IPS-18a (cell line): Measurements from ENCODE around the gene OR6S1.
A peak's percentile ranks its signal among the peaks of the same experiment; 100 is the strongest.
"Not testable (repeated sequence)": the region's sequence is repeated elsewhere in the genome, so short reads cannot be mapped to it uniquely, and the experiment has no call there.

Experiments
- H3K27ac ChIP-seq: one replicate; pipeline ENCODE4 v1.5.1; 2013; ENCODE audit warnings: low read length
- H3K27me3 ChIP-seq: one replicate; pipeline ENCODE4 v1.6.1; 2013; ENCODE audit warnings: mild to moderate bottlenecking, low read length; ENCODE audit not compliant: control insufficient read depth, insufficient read depth
- H3K36me3 ChIP-seq: one replicate; pipeline ENCODE4 v1.6.1; 2013; ENCODE audit warnings: low read depth, low read length; ENCODE audit not compliant: control insufficient read depth
- H3K4me1 ChIP-seq: one replicate; pipeline ENCODE4 v1.6.1; 2013; ENCODE audit warnings: low read depth, low read length; ENCODE audit not compliant: control insufficient read depth
- H3K4me3 ChIP-seq: one replicate; pipeline ENCODE4 v1.5.1; 2013; ENCODE audit warnings: low read length
- H3K9ac ChIP-seq: one replicate; pipeline ENCODE4 v1.6.1; 2013; ENCODE audit warnings: mild to moderate bottlenecking, low read length, moderate library complexity
- H3K9me3 ChIP-seq: one replicate; pipeline ENCODE4 v1.6.1; 2013; ENCODE audit warnings: low read depth, low read length; ENCODE audit not compliant: control insufficient read depth

OR6S1 gene

GRCh38 chr14:20626274-20626673, 15.2 kb downstream of the OR6S1 start:
- Histone ChIP-seq H3K4me3 (peak overlapping the region; percentile 77), H3K27ac (no peak overlapping the region), H3K4me1 (peaks cover 8% of the 10 kb centered on the region), H3K9ac (no peak overlapping the region), H3K27me3 (peaks cover 49% of the 10 kb centered on the region), H3K9me3 (no peaks in the 10 kb centered on the region), H3K36me3 (no peaks in the 10 kb centered on the region)

DNA sequence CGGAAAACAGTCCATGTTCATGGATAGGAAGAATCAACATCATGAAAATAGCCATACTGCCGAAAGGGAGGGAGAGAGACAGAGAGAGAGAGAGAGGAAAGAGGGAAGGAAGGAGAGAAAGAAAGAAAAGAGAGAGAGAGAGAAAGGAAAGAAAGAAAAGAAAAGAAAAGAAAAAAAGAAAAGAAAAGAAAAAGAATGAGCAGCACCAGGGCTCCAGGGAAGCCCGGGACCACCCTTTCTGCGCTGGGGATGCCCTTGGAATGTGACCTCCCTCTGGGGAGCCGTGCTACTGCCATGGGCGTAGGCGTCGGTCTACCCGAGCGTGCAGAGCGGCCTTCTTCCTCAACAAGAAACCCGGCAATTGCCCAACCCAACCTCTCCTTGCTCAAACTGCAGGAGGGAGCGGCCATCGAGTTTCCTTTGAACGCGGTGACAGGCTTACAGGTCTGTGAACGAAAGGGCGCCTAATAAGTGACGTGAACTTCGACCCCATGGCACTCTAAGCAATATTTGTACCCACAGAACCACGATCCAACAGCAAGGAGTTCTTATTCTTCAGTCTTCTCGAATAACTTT, 16.9 kb downstream of the OR6S1 start:
- H3K9ac ChIP-seq, result peak overlapping the region; percentile 46
- no peaks in the 10 kb centered on the region for H3K36me3 ChIP-seq
- H3K27me3 ChIP-seq, result peaks cover 40% of the 10 kb centered on the region
- no peaks in the 10 kb centered on the region for H3K9me3 ChIP-seq
- H3K4me1 ChIP-seq, result peaks cover 8% of the 10 kb centered on the region
- no peak overlapping the region for H3K27ac ChIP-seq
- H3K4me3 ChIP-seq, result peak overlapping the region; percentile 77

DNA sequence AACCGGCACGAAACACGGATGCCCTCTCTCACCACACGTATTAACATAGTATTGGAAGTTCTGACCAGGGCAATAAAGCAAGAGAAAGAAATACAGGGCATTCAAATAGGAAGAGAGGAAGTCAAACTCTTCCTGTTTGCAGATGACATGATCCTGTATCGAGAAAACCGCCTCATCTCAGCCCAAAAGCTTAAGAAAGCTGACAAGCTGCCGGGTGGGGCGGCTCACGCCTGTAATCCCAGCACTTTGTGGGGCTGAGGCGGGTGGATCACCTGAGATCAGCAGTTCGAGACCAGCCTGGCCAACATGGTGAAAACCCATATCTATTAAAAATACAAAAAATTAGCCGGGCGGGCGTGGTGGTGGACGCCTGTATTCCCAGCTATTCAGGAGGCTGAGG, 17.7 kb downstream of the OR6S1 start:
- Histone ChIP-seq H3K9me3 (no peaks in the 10 kb centered on the region), H3K9ac (no peak overlapping the region), H3K36me3 (no peaks in the 10 kb centered on the region), H3K27me3 (peaks cover 32% of the 10 kb centered on the region), H3K27ac (no peak overlapping the region), H3K4me1 (peaks cover 8% of the 10 kb centered on the region), H3K4me3 (peak overlapping the region; percentile 77)

DNA sequence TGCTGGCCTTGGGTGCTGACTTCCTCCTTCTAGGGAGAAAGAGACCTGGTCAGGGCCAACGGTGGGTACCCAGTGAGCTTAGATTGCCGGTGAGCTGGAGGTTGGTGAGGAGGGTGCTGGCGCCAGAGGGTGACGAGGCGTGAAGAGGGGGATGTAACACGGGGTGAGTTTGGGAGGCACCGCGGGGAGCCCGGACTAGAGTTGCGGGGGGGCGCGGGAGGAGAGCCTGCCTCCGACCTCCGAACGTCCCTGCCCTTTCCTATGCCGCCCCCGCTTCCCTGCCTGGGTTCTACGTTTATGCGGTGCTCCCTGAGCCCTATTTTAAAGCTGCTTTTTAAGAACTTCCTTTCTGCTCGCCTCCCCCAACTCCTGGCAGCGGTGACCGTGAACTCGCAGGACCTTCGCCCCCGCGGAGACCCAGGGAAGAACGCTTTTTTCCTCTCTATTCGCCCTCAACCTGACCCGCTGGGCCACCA, 18.6 kb downstream of the OR6S1 start:
- Histone ChIP-seq H3K4me3 (peak overlapping the region; percentile 6), H3K4me1 (peaks cover 5% of the 10 kb centered on the region), H3K27me3 (peaks cover 23% of the 10 kb centered on the region), H3K36me3 (no peaks in the 10 kb centered on the region), H3K9ac (no peak overlapping the region), H3K27ac (no peak overlapping the region), H3K9me3 (no peaks in the 10 kb centered on the region)

DNA sequence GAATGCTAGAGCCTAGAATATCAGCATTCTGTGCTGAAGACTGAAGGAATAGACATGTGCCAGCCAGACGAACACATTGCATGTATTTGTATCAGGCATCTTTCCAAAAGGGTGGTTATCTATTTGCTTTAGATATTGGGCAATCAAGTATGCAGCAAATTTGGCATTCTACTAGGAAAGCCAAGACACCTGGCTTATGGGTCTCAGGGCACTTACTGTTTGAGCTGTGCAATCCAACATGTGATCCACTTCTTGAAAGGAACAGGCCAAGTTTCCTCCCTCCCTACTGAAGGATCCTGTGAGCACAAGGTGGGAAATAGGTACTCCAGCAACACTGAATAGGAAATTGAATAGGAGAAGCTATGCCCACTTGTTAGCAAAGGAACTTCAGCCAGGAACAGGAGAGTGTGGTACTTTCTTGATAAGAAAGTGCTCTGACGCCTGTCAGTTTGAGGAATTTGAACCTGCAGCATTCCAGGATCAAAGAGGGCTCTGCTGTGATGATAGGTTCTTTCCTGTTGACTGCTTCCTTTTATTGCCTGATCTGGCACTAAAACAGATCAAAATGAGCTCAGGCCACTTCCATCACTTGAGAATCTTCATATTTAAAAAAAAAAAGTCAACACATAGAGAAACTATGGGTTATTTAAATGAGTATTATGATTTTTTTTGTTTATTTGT, 20.6 kb downstream of the OR6S1 start:
- Histone ChIP-seq H3K9me3 (no peaks in the 10 kb centered on the region), H3K27ac (no peak overlapping the region), H3K36me3 (no peaks in the 10 kb centered on the region)

DNA sequence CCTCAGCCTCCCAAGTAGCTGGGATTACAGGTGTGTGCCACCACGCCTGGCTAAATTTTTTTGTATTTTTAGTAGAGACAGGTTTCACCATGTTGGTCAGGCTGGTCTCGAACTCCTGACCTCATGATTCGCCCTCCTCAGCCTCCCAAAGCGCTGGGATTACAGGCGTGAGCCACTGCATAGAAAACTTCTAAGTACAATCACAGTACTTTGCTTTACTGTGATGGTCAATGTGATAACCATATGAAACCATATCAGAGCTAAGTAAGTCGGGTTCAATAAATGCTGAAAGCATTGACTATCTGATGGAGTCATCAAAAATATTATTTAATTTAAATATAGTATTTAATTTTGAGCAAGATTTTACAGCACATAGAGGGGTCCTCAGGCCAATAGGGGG, 21.8 kb downstream of the OR6S1 start:
- not testable (repeated sequence) for H3K9ac ChIP-seq, H3K27ac ChIP-seq, H3K27me3 ChIP-seq, H3K9me3 ChIP-seq, H3K4me3 ChIP-seq, H3K4me1 ChIP-seq, H3K36me3 ChIP-seq

More for the DNA sequence above, 20.6 kb downstream of the OR6S1 start:
- no peak overlapping the region for H3K9ac ChIP-seq
- no peak overlapping the region for H3K4me3 ChIP-seq
- peaks cover 4% of the 10 kb centered on the region for H3K27me3 ChIP-seq
- no peaks in the 10 kb centered on the region for H3K4me1 ChIP-seq

DNA sequence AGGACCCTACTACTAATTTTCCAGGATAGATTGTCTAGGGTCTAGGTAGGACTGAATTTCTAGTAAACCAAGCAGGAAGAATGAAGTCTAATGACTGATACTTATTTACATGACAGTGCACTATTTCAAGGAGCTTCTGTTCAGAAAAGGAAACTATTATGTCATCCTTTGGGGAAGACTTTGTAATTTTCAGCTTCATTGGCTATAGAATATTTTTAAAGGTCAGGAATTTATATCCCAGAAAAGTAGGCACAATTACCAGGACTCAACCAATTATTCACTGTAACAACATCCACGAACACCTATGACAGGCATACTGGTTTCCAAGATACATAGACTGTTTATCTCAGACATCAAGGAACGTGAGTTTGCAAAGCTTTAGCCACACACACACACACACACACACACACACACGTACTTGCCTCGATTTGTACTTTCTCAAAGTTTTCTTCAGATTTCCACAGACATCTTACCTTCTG, 23.2 kb downstream of the OR6S1 start:
- H3K4me1 ChIP-seq, result peaks cover 5% of the 10 kb centered on the region
- no peak overlapping the region for H3K4me3 ChIP-seq
- no peaks in the 10 kb centered on the region for H3K36me3 ChIP-seq
- no peak overlapping the region for H3K27ac ChIP-seq
- no peak overlapping the region for H3K9ac ChIP-seq
- no peaks in the 10 kb centered on the region for H3K27me3 ChIP-seq
- H3K9me3 ChIP-seq, result no peaks in the 10 kb centered on the region

DNA sequence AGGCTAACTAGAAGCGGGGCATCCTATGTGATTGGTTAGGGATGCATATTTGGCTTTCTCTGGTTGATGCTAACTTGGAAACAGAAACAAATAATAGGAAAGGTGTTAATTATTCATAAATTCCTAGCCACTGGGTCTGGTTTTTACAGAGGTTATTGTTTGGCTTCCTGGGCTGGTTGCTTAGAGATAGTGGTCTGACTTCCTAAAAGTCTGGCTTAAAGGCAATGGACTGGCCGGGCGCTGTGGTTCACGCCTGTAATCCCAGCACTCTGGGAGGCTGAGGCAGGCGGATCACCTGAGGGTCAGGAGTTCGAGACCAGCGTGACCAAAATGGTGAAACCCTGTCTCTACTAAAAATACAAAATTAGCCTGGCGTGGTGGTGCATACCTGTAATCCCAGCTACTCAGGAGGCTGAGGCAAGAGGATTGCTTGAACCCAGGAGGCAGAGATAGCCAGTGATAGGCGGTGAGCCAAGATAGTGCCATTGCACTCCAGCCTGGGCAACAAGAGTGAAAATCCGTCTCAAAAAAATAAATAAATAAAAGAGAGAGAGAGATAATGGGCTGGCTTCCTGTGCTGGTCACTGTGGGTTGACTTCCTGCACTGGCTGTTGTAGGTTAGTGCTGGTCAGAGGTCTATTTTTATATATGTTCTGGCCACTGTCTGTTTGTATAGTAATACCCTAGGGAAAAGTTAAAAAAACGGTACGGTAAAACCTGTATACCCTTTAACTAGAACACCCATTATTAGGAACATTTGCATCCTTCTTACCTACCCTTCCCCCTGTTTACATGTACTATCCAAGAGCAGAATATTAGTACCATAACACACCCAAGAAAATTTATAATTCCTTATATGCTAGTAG, 24.1 kb downstream of the OR6S1 start:
- H3K27me3 ChIP-seq, result no peaks in the 10 kb centered on the region
- H3K9me3 ChIP-seq, result no peaks in the 10 kb centered on the region
- no peak overlapping the region for H3K27ac ChIP-seq
- no peak overlapping the region for H3K9ac ChIP-seq
- no peaks in the 10 kb centered on the region for H3K36me3 ChIP-seq
- H3K4me3 ChIP-seq, result no peak overlapping the region
- peaks cover 5% of the 10 kb centered on the region for H3K4me1 ChIP-seq

- Histone ChIP-seq H3K9me3 (no peaks in the 10 kb centered on the region), H3K4me1 (peaks cover 5% of the 10 kb centered on the region), H3K9ac (no peak overlapping the region), H3K27ac (no peak overlapping the region), H3K36me3 (no peaks in the 10 kb centered on the region), H3K4me3 (no peak overlapping the region), H3K27me3 (peaks cover 4% of the 10 kb centered on the region)
Measured at GRCh38 chr14:20615996-20616395, 25.5 kb downstream of the OR6S1 start.

- Histone ChIP-seq H3K9me3 (no peaks in the 10 kb centered on the region), H3K27me3 (peaks cover 4% of the 10 kb centered on the region), H3K4me1 (peaks cover 9% of the 10 kb centered on the region), H3K9ac (peak overlapping the region; percentile 64), H3K4me3 (peak overlapping the region; percentile 76), H3K36me3 (no peaks in the 10 kb centered on the region), H3K27ac (peak overlapping the region; percentile 47)
Measured at GRCh38 chr14:20614038-20614840, 27.3 kb downstream of the OR6S1 start.
